Measurements from ENCODE around the gene ARPIN.
"Not testable (repeated sequence)": the region's sequence is repeated elsewhere in the genome, so short reads cannot be mapped to it uniquely, and the experiment has no call there.

The ARPIN gene

DNA sequence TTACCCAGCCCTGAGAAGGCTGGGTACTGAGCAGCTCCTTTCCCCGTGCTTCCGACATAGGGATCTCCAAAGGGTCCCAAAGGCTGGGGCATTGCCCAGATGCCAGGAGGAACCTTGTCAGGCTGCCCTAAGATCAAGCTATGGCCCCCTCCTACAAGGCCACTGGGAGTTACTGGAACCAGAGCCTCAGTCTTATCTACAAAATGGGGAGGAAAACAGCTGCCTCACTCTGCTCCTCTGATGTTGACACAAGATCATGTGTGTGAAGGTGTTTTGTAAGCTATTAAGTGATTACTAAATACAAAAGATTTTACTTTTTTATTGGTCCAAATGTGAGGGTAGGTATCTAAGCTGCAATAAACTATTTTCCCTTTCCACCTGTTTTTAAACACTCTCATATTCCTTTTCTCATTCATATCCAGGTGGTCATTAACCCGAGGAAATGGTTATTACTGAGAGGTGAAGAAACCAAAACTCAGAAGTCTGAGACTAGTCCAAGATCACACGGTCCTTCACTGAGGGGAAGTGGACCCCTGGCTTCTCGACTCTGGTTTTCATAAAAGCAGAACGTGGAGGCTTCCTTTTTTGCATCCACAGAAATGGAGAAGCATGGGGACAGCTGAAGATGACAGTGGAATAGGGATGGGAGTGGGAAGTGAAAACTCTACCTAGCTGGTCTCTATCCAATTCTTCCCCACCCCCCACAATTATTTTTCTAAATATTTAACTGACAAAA, 1.7 kb downstream of the ARPIN start:
- DNase-seq (ENCODE audit: low spot score) = no peak

DNA sequence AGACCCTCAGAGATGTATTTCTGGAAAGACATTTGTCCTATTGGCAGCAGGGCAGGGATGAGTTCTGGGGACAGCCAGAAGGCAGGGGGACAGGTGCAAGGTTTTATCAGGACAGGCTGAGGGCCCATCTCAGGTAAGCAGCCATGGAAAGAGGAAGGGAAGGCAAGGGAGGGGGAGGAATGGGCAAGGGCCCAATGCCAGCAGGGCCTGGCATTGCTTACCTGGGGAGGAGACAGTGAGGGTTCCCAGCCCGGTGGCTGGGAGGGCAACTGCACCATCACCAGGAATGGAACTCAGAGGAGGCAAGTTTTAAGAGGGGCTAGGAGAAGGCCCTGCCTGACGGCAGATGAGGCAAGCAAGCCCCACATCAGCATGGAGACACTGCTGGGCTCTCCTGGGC, 3.1 kb downstream of the ARPIN start:
- no peak for DNase-seq (ENCODE audit: low spot score)

DNA sequence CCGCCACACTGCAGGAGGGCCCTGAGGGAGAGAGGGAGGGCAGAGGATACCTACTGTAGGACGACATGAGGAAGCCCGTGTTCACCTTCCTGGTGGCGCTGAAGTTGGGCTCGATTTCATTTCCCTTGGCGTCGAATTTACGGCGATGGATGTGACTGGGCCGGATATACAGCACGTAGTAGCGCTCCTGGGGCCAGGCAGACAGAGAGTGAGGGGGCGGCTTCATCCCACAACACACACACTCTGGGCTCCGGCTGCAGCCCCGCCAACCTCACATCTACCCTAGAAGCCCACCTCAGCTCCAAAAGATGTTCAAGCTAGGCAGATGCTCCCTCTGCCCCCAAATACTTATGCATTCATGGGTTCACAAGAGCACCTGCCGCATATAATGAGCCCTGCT, 4.5 kb downstream of the ARPIN start:
- no peak for DNase-seq (ENCODE audit: low spot score)

DNA sequence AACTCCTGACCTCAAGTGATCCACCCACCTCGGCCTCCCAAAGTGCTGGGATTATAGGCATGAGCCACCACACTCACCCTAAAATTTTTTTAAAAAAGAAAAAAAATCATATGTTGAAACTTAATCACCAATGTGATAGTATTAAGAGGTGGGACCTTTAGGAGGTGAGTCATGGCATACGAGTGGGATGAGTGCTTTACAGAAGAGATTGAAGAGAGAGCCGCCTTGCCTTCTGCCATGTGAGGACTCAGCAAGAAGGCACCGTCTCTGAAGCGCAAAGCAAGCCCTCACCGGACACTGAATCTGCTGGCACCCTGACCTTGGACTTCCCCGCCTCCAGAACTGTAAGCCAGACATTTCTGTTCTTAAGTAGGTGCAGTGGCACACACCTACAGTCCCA, 5.5 kb downstream of the ARPIN start:
- no peak for DNase-seq (ENCODE audit: low spot score)

DNA sequence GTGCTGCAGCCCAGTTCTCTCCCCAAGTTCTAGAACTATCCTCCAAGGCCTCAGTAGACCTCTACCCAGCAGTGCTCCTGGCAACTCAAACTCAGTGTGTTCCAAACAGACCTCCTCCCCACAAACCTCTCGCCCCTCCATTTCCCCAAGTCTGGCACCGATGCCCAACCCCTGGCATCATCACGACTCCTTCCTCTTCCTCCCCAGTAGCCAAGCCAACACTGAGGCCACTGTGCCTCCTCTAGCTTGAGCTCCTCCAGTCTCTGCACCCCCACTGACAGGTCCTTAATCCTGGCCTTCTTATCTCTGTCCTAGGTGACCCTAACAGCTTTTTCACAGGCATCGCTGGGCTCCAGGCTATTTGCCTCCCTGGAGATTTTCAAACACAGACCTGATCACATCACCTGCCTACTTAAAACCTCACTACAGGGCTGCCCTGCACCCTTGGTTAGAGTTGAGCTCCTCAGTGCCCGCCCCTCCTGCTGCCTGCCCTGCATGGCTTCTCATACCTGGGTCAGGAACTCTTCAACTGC, 6.8 kb downstream of the ARPIN start:
- no peak for DNase-seq (ENCODE audit: low spot score)

DNA sequence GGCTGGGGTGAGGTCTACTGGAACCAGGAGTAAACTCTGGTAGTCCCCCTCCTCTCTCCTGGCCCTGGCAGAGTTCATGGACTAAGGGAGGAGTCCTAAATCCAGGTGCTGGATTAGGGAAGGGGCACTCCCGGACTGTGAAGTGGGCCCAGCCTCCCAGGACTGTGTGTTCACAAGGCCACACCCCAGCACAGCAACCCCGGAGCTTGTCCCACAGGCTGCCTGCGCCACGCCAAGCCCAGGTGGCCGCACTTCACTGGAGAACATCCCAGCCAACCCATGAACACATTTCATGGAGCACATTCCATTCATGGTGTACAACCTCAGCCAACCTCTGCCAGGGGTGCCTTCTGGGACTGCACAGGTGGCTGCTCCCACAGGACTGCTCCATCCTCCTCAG, 8.2 kb downstream of the ARPIN start:
- no peak for DNase-seq (ENCODE audit: low spot score)

DNA sequence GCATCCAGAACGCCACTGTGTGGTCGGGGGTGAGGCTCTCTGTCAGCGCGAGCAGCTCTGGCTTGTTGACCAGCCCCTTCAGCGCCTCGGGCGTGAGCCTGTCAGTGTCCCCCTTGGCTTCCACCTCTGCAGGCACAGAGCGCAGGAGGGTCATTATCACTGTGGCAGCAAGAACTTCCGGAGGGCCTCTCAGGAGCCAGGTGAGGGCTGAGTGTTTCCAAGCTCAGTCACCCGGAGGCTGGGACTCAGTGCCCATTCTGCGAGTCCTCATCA, 9.0 kb downstream of the ARPIN start:
- DNase-seq (ENCODE audit: low spot score) = no peak

DNA sequence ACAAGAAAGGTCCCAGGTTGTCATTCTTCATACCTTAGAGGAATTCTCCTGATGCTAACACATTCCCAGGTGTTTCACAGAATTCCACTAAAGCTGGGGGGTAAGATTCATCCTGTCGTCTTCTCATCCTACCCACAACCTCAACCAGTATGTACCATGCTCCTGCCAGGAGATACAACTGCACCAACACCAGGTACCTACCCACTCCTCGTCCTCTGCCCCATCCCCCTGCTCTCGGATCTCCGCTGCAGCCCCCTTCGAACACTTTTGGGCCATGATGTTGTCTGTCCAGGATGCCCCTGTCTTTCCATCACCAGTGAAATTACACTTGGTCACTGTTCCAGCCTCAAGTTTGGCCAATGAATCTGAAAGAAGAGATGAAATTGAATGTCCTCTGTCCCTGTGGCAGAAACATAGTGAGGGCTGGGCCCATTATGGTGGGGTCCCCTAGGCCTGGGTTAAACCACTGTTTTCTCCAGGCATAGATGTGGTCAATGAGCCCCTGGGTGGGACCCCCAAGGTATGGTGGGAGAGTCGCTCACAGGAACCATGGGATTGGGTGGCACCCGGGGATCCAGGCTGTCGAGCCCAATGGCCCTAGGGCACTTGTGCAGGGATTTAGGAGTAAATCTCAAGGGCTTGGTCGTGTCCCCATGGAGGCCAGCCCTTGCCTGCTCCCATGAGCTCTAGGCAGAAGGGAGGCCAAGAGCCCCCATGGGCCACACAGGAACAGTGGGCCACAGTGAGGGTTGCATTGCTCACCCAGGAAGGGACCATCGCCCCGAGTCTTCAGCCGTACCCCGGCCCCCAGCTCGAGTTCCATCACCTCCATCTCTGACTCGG, 9.5 kb downstream of the ARPIN start:
- DNase-seq (ENCODE audit: low spot score) = no peak

DNA sequence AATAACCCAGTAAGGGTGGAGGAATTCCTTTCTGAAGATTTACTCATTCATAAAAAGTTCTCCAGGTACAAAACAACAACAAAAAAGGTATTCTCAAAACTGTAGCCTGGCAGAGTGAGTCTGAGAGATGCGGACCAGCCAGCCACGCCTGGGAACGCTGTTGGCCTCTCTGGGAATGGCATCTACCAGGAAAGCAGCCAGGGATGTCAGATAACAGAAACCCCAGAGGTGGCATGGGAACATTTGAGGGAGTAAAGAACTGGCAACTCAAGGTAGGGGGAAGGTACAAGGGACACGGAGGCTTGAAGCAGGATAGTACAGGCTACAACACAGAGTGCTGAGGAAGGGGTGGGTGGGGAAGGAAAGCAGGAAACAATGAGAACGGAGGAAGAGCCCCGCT, 11.9 kb downstream of the ARPIN start:
- no peak for DNase-seq (ENCODE audit: low spot score)

DNA sequence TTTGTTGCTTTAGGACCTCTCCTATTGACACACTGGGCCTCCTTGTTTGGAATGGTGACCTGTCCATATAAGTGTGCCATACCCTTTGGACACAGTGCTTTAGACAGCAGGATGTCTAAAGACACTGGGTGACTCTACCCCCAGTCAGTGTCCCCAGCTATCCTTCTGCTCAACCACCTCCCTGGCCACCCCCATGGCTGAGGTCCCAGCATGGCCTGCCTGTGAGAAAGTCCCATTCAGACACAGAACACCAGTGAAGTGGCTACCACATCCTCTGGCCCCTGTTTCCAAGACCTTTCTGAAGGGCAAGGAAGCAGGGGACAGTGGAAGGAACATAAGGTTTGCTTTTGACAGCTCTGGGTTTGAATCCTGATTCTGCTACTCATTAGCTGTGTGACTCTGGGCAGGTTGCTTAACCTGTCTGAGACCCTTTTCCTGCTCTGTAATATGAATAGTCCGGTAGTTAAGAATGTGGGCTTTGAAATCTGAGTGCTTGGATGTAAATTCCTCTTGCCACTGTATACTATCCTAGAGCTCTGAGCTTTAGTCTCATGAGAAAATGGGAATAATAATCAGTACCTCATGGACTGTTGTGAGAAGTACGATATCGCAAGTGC, 12.7 kb downstream of the ARPIN start:
- no peak for DNase-seq (ENCODE audit: low spot score)

DNA sequence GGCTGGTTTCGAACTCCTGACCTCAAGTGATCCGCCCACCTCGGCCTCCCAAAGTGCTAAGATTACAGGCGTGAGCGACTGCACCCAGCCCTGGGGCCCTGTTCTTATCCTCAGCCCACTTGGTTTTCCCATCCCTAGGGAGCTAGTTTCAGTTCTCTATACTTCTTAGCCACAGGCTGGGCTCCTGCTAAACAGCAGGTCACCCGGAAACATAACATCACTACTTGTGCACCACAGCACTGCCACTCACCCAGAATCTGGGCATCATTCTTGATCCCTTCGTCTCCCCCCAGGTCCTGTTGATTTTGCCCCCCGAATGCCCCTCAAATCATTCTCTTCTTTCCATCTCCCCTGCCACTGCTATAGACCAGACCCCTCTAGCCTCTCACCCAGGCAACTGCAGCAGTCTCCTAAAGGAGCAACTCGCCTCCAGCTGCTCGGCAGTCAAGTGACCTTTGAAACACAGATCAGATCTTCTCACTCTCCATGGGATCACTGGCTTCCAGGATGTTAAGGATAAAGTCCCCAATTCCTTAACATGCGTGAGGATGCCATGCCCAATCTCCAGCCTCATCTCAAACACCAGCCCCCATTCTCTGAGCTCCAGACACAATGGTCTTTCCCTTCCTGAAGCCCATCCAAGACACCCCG, 13.3 kb downstream of the ARPIN start:
- no peak for DNase-seq (ENCODE audit: low spot score)

DNA sequence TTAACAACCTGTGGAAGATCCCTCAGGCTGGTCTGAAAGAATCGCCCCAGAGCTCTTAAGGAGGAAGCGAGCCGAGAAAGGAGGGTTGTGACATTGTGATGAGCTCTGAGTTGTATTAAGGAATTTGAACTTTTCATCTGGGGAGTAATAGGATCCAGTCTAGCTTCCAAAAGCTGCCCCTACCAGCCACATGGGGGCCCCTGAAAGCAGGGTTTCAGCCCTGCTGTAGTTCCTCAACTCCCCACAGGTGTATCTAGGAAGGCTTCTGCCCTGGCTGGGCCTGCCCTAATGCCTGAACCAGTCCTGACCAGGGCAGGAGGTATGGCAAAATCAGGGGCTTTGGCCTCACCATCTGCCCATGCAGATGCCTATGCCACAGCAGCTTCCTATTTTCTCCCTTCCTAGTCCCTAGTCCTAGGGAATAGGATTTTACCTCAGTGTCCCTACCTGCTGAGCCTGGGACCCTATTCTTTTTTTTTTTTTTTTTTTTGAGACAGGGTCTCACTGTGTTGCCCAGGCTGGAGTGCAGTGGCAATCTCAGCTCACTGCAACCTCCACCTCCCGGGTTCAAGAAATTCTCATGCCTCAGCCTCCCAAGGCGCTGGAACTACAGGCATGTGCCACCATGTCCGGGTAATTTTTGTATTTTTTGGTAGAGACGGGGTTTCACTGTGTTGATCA, 14.0 kb downstream of the ARPIN start:
- DNase-seq (ENCODE audit: low spot score) = peak; percentile 54

DNA sequence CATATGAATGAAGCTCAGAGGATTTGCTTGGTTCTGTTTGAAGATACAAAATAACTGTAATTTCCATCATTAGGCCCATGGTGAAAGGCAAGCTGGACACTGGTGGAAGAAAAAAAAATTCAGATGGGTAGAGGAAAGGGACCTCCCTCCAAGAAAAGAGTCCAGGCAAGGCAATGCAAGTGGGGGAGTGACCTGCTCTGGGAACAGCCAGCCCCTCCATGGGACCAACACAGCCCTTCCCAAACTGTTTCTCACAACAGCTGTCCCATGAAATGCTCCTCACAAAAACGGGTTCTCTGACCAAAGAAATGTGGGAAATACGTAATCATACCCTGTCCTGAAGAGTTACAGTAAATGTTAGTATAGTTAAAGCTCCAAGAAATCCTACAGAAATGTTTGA, 14.6 kb downstream of the ARPIN start:
- no peak for DNase-seq (ENCODE audit: low spot score)

DNA sequence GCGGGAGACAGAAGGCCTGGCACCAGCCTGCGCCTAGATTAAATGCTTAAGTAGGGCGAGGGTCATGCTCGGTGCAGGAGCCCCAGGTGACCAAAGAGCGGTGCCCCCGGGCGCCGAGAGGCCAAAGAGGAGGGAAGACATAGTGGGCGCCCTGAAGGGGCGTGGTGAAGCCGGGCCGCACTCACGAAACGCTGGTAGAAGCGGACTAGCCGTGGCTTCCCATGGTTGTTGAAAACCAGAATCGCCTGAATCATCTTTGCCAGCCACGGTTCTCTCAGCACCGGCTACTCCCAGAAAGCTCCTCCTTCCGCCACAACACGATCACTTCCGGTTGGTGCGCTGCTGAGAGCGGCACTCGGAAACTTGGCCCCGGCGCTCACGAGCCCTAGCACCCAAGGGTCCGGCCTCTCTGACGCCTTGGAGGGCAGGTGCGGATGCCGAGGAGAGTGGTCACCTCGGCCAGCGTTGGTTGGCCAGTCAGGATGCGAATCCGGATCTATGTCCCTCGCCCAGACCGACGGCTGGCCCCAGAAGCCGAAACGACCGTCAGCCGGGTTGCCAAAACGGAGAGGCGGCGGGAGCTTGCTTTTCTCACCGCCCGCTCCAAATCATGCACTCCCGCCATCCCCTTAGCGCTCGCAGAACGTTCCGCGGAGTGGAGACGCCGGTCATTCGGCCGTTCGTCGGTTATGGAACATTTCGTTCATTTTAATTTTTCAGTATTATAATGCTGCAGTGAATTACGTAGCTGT, 18.9 kb downstream of the ARPIN start, which contains the start of gene AP3S2:
TSS of gene AP3S2 (minus strand) at position 299 of the 752 bp plus-strand sequence. CDS start at position 254, 45 bp downstream.
- peak; percentile 96 for DNase-seq (ENCODE audit: low spot score)

DNA sequence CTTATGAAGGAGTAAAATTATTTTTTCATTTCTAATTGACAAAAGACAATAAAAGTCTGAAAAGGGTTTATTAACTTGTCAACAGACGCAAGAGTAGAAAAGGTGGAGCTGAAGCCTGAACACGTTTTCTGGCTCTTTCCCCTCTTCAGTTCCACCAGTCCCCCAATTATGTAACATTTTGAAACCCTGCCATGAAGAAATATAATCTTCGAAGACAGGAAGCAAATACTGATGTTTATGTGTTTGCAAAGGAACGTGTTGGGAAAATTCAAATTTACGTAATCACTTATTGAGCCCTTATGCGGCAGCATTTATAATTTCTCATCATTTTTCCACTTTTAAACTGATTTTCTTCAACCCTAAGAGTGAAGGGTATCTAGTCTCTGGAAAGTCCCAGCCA, 19.7 kb downstream of the ARPIN start:
- peak; percentile 24 for DNase-seq (ENCODE audit: low spot score)

DNA sequence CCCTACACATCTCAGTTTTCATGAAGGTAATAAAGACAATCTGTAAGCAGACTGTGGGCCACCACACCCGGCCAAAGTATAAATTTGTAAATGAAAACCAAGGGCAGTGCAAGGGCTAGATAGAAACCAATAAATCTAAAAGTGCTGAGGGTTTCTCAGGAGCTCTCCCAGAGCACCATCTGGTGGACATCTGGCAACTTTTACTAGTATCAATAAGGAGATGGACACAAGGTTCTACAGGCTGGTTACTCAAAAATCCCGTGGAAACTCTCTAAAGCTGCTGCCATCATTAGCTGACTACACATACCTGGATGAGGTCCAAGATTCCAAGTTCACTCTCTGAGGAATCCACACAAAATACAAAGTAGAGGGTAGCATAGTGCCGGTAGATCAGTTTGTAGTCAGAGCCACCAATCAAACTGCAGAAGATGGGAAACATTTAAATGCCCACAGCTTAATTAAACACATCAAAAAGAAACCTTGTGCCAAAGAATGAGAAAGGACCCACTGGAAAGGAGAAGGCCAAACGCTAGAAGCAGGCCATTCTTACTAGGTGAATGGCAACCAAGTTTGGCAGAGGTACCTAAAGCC, 24.4 kb downstream of the ARPIN start:
- DNase-seq (ENCODE audit: low spot score) = peak; percentile 47

DNA sequence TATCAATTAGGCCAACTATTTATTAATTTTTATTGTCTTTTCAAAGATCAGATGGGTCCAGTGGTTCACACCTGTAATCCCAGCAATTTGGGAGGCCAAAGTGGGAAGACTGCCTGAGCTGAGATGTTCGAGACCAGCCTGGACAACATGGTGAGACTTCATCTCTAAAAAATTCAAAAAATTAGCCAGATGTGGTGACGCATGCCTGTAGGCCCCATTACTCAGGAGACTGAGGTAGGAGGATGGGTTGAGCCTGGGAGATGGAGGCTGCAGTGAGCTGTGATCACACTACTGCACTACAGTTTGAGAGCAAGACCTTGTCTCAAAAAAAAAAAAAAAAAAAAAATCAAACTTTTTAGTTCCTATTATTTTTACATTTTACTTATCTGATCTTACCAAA, 27.1 kb downstream of the ARPIN start:
- no peak for DNase-seq (ENCODE audit: low spot score)

DNA sequence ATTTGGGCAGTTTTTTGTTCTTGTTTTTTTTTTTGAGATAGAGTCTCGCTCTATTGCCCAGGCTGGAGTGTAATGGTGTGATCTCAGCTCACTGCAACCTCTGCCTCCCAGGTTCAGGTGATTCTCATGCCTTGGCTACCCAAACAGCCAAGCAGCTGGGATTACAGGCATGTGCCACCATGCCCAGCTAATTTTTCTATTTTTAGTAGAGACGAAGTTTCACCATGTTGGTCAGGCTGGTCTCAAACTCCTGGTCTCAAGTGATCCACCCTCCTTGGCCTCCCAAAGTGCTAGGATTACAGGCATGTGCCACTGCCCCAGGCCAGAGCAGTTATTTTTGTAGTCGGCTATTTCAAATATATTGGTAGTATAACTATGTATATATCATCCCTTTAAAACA, 27.6 kb downstream of the ARPIN start:
- DNase-seq (ENCODE audit: low spot score) = not testable (repeated sequence)

DNA sequence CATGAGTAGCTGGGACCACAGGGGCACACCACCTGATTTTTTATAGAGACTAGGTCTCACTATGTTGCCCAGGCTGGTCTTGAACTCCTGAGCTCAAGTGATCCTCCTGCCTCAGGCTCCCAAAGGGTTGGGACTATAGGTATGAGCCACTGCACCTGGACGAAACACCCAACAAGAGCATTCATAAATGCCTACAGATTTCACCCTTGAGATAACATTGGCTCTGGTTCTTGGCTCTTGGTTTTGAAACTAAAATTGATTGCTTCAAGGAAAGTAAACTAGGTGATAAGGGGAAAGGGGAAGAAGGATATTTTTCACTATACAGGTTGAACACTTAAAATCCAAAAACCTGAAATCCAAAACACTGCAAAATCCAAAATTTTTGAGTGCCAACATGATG, 29.2 kb downstream of the ARPIN start:
- no peak for DNase-seq (ENCODE audit: low spot score)

DNA sequence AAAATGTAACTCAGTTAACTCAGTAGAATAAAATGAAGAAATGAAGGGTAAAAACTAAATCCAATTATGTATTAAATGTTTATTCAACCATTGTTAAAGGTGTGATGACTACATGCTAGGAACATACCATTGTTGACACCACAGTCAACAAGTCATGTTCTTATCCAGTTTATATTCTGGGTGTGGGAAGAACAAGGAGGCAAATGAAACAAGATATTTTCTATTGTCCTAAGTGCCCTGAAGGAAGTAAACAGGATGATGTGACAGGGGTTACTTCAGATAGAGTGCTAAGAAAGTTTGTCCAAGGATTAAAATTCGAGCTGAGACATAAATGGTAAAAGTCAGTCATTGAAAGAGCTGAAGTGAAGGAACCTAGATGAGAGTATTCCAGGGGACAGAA, 32.0 kb downstream of the ARPIN start:
- no peak for DNase-seq (ENCODE audit: low spot score)

DNA sequence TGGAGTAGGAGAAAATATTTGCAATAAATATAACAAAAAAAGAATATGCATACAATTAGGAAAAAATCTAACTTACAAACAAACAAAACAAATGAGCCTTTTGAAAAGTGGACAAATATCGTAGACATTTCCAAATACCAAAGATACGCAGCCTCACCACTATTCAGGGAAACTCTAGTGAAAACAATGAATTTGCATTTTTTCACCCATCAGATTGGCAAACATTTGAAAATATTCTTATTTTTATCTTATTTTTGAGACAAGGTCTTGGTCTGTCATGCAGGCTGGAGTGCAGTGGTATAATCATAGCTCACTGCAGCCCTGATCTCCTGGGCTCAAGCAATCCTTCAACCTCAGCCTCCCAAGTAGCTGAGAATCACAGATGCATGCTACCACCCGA, 34.4 kb downstream of the ARPIN start:
- no peak for DNase-seq (ENCODE audit: low spot score)

Data from cerebellar cortex (tissue), 1 donor.